ENCODE measurements around the gene RNU1-2. TPM values are rescaled to one million over a fixed set of nuclear protein-coding genes. Genes with fewer than 3 reads are reported as not detected.
"Not testable (repeated sequence)": the region's sequence is repeated elsewhere in the genome, so short reads cannot be mapped to it uniquely, and the experiment has no call there.

RNU1-2 gene
- polyA plus RNA-seq, 1 donor from 2014 or later = not detected

DNA sequence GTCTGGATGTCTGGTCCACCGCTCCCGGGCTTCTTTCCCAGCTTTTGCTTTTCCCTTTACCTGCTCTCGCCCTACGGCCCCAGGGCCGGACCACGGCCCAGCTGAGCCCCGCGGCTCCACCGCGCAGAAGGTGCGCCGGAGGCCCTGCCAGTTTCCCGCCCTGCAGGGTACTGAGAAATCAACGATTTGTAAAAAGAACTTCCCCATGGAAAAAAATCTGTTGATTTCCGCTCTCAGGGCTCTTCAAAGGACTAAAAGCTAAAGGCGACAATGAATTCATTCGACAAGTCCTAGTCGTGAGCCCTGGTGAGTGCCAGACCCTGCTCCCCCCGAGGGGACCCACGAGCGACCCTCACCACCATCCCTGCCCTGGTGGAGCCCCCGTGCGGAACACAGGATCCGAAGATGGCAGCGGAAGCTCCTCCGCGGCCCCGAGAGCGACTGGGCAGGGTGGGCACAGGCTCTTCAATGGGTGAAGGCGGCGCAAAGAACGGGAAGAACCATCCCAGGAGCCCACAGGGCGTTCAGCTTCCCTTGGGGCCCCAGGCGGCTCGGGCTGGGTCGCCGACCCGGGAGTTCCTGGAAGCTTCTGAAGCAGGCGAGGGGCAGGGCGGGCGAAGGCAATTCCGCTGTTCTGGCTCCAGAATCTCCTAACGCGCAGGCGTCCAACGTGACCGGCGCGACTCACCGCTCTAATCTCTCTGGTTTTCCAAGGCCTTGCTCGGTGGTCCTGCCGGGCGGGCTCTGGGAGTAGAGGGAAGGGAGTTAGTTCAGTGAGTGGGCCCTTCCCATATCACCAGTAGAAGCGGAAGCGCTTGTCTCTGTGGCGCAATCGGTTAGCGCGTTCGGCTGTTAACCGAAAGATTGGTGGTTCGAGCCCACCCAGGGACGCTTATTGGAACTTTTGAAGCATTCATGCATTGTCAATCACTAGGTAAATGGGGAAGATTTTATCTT is 6.6 kb upstream of the RNU1-2 start:
- Histone ChIP-seq H3K36me3 (ENCODE audit: insufficient read depth, low read length) (no peaks in the 10 kb centered on the region), H3K9me2 (ENCODE audit: insufficient read depth, low read length) (no peaks in the 10 kb centered on the region), H3K4me2 (ENCODE audit: low read length) (no peak overlapping the region), H3K9me3 (ENCODE audit: low read length) (no peaks in the 10 kb centered on the region), H3K27me3 (ENCODE audit: insufficient read depth, low read depth, low read length) (no peaks in the 10 kb centered on the region), H3K4me3 (ENCODE audit: low read length) (no peak overlapping the region), H3F3A (ENCODE audit: insufficient read depth, low read length, poor library complexity, severe bottlenecking) (no peaks in the 10 kb centered on the region), H2AFZ (ENCODE audit: low read depth, low read length) (no peak overlapping the region), H3K79me2 (replicated peaks; ENCODE audit: insufficient read depth, low read length) (no peaks in the 10 kb centered on the region), H3K27ac (ENCODE audit: low read length) (no peak overlapping the region), H3K9ac (ENCODE audit: low read length) (no peak overlapping the region), H4K20me1 (ENCODE audit: insufficient read depth) (no peaks in the 10 kb centered on the region)
- TF ChIP-seq, protein P1, sequence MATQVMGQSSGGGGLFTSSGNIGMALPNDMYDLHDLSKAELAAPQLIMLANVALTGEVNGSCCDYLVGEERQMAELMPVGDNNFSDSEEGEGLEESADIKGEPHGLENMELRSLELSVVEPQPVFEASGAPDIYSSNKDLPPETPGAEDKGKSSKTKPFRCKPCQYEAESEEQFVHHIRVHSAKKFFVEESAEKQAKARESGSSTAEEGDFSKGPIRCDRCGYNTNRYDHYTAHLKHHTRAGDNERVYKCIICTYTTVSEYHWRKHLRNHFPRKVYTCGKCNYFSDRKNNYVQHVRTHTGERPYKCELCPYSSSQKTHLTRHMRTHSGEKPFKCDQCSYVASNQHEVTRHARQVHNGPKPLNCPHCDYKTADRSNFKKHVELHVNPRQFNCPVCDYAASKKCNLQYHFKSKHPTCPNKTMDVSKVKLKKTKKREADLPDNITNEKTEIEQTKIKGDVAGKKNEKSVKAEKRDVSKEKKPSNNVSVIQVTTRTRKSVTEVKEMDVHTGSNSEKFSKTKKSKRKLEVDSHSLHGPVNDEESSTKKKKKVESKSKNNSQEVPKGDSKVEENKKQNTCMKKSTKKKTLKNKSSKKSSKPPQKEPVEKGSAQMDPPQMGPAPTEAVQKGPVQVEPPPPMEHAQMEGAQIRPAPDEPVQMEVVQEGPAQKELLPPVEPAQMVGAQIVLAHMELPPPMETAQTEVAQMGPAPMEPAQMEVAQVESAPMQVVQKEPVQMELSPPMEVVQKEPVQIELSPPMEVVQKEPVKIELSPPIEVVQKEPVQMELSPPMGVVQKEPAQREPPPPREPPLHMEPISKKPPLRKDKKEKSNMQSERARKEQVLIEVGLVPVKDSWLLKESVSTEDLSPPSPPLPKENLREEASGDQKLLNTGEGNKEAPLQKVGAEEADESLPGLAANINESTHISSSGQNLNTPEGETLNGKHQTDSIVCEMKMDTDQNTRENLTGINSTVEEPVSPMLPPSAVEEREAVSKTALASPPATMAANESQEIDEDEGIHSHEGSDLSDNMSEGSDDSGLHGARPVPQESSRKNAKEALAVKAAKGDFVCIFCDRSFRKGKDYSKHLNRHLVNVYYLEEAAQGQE (IDR thresholded peaks at IDR 0.05; ENCODE audit: borderline replicate concordance) = no peak
- TF ChIP-seq TAF1 (IDR thresholded peaks at IDR 0.05; ENCODE audit: low read depth) (no peak), EZH2 (IDR thresholded peaks at IDR 0.05; ENCODE audit: borderline replicate concordance, insufficient read depth, low read length, poor library complexity, severe bottlenecking) (no peak), SMC3 (conservative IDR thresholded peaks at IDR 0.05; ENCODE audit: poor library complexity) (no peak), CTCF (IDR thresholded peaks at IDR 0.05; ENCODE audit: poor library complexity, severe bottlenecking) (no peak), RAD21 (conservative IDR thresholded peaks at IDR 0.05) (no peak), EP300 (conservative IDR thresholded peaks at IDR 0.05; ENCODE audit: poor library complexity, severe bottlenecking) (no peak), MXI1 (conservative IDR thresholded peaks at IDR 0.05; ENCODE audit: poor library complexity, severe bottlenecking) (no peak), POLR2AphosphoS5 (IDR thresholded peaks at IDR 0.05) (no peak)

DNA sequence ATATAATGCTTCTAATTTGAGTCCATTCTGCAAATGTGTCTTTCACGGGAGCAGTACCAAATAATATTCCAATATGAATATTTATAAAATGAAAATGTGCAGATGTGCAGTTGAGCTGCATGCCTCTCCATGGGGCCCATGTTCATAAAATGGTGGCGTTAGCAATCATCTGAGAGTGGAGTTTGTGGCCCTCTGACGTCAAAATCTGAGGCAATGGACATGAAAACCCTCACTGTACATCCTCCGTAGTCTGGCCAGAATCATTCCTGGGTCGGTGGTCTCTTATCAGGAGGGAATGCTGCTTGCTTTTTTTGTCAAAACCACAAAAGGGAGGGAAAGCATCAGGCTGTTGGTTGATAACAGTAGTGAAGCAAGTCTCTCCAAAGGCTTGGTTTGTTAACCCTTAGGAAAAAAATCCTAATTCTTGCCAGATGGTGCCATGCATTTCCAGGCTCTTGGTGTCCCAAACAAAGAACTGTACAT is 5.2 kb upstream of the RNU1-2 start:
- not testable (repeated sequence) for H3K9ac ChIP-seq (ENCODE audit: low read length); H3K4me2 ChIP-seq (ENCODE audit: low read length); H3K27ac ChIP-seq (ENCODE audit: low read length); H3K79me2 ChIP-seq (replicated peaks; ENCODE audit: insufficient read depth, low read length); H3K9me3 ChIP-seq (ENCODE audit: low read length); H3K9me2 ChIP-seq (ENCODE audit: insufficient read depth, low read length); H3K27me3 ChIP-seq (ENCODE audit: insufficient read depth, low read depth, low read length); H4K20me1 ChIP-seq (ENCODE audit: insufficient read depth); H3K36me3 ChIP-seq (ENCODE audit: insufficient read depth, low read length); H3F3A ChIP-seq (ENCODE audit: insufficient read depth, low read length, poor library complexity, severe bottlenecking); H3K4me3 ChIP-seq (ENCODE audit: low read length); H2AFZ ChIP-seq (ENCODE audit: low read depth, low read length)

DNA sequence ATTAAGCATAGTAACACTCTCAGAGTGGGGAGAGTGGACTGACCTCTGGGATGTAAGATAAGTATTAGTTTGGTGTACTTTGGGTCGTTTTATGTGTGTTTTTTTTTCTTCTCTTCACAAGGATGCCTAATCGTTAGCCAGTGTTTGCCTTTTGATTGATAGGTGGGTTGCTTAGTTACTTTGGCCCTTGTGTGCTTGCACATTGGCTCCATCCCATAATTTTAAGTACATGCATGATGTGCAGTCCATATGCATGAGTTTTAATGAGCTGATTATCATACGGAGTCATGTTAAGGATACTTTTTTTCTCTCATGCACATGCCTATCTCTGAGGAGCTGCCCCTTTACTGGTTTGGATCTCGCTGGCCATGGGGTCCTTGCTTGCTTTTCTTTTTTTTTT is 4.7 kb upstream of the RNU1-2 start:
- H3K36me3 ChIP-seq (ENCODE audit: insufficient read depth, low read length); H3K79me2 ChIP-seq (replicated peaks; ENCODE audit: insufficient read depth, low read length); H3K27me3 ChIP-seq (ENCODE audit: insufficient read depth, low read depth, low read length); H3K4me3 ChIP-seq (ENCODE audit: low read length); H3K4me2 ChIP-seq (ENCODE audit: low read length); H3K9me3 ChIP-seq (ENCODE audit: low read length); H3K9ac ChIP-seq (ENCODE audit: low read length); H3K9me2 ChIP-seq (ENCODE audit: insufficient read depth, low read length); H3F3A ChIP-seq (ENCODE audit: insufficient read depth, low read length, poor library complexity, severe bottlenecking); H2AFZ ChIP-seq (ENCODE audit: low read depth, low read length); H3K27ac ChIP-seq (ENCODE audit: low read length); H4K20me1 ChIP-seq (ENCODE audit: insufficient read depth): not testable (repeated sequence)

- not testable (repeated sequence) for H3F3A ChIP-seq (ENCODE audit: insufficient read depth, low read length, poor library complexity, severe bottlenecking); H3K27me3 ChIP-seq (ENCODE audit: insufficient read depth, low read depth, low read length); H2AFZ ChIP-seq (ENCODE audit: low read depth, low read length); H4K20me1 ChIP-seq (ENCODE audit: insufficient read depth); H3K9ac ChIP-seq (ENCODE audit: low read length); H3K9me2 ChIP-seq (ENCODE audit: insufficient read depth, low read length); H3K4me2 ChIP-seq (ENCODE audit: low read length); H3K79me2 ChIP-seq (replicated peaks; ENCODE audit: insufficient read depth, low read length); H3K4me3 ChIP-seq (ENCODE audit: low read length); H3K9me3 ChIP-seq (ENCODE audit: low read length); H3K27ac ChIP-seq (ENCODE audit: low read length); H3K36me3 ChIP-seq (ENCODE audit: insufficient read depth, low read length)
Observed at GRCh38 chr1:16892978-16893525, 2.7 kb upstream of the RNU1-2 start.

- not testable (repeated sequence) for H3K4me3 ChIP-seq (ENCODE audit: low read length)
Observed at GRCh38 chr1:16893796-16894195, 2.0 kb upstream of the RNU1-2 start.

More at GRCh38 chr1:16893796-16894195, 2.0 kb upstream of the RNU1-2 start:
- H3K9me2 ChIP-seq (ENCODE audit: insufficient read depth, low read length); H3K27me3 ChIP-seq (ENCODE audit: insufficient read depth, low read depth, low read length); H3K36me3 ChIP-seq (ENCODE audit: insufficient read depth, low read length); H4K20me1 ChIP-seq (ENCODE audit: insufficient read depth); H3K79me2 ChIP-seq (replicated peaks; ENCODE audit: insufficient read depth, low read length); H3K27ac ChIP-seq (ENCODE audit: low read length); H3K4me2 ChIP-seq (ENCODE audit: low read length); H3K9me3 ChIP-seq (ENCODE audit: low read length); H3K9ac ChIP-seq (ENCODE audit: low read length); H2AFZ ChIP-seq (ENCODE audit: low read depth, low read length); H3F3A ChIP-seq (ENCODE audit: insufficient read depth, low read length, poor library complexity, severe bottlenecking): not testable (repeated sequence)
